Measurements from ENCODE around the gene PLPP3. TPM values are rescaled to one million over a fixed set of nuclear protein-coding genes. Genes with fewer than 3 reads are reported as not detected.

PLPP3 gene
- total RNA-seq, 1 experiment from 2014 or later = 26.7 TPM

DNA sequence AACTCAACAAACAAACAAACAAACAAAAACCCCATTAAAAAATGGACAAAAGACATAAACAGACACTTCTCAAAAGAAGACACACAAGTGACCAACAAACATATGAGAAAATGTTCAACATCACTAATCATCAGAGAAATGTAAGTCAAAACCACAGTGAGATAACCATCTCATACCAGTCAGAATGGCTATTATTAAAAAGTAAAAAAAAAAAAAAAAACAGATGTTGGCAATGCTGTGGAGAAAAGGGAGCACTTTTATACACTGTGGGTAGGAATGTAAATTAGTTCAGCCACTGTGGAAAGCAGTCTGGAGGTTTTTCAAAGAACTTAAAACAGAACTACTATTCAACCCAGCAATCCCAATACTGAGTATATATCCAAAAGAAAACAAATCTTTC is 94.7 kb downstream of the PLPP3 start:
- H2BK12ac ChIP-seq (ENCODE audit: insufficient read length, low read depth, low read length) = no peak overlapping the region
- H3K56ac ChIP-seq (ENCODE audit: insufficient read length, low read depth, low read length) = no peak overlapping the region
- Mint-ChIP-seq H3K4me3 (no peak overlapping the region), H3K36me3 (ENCODE audit: insufficient read depth in 1 of 3, low read depth in 3 of 3) (no peaks in the 10 kb centered on the region), H3K9me3 (no peaks in the 10 kb centered on the region), H3K4me1 (no peaks in the 10 kb centered on the region), H3K27me3 (ENCODE audit: low read depth) (peaks cover 3% of the 10 kb centered on the region), H3K27ac (no peak overlapping the region)
- H2AK5ac ChIP-seq (ENCODE audit: insufficient read length, low read length) = no peak overlapping the region
- H2BK15ac ChIP-seq (ENCODE audit: low read depth, low read length) = no peak overlapping the region
- H2BK20ac ChIP-seq (ENCODE audit: low read depth, low read length, poor library complexity, severe bottlenecking) = no peak overlapping the region
- H3K4ac ChIP-seq (ENCODE audit: low read depth, low read length) = no peak overlapping the region
- H4K5ac ChIP-seq (ENCODE audit: insufficient read length, low read depth, low read length) = no peak overlapping the region
- no peak for DNase-seq
- H3K18ac ChIP-seq (ENCODE audit: insufficient read length, low read depth, low read length) = no peak overlapping the region
- H4K20me1 ChIP-seq (ENCODE audit: control insufficient read depth, insufficient read depth, insufficient read length) = no peaks in the 10 kb centered on the region
- H3K79me1 ChIP-seq (ENCODE audit: insufficient read depth, low read depth, low read length, poor library complexity, severe bottlenecking) = no peaks in the 10 kb centered on the region
- H3K27ac ChIP-seq (ENCODE audit: insufficient read length, low read depth, low read length) = no peak overlapping the region
- no peak overlapping the region for H2BK5ac ChIP-seq (ENCODE audit: insufficient read length, low read length)
- no peaks in the 10 kb centered on the region for H3K79me2 ChIP-seq (ENCODE audit: insufficient read depth, low read length)
- no peak overlapping the region for H3K14ac ChIP-seq (ENCODE audit: insufficient read depth, low read length)
- no peaks in the 10 kb centered on the region for H3K4me1 ChIP-seq (ENCODE audit: insufficient read depth, low read length)
- no peak overlapping the region for H3K9ac ChIP-seq (ENCODE audit: extremely low read depth, insufficient read length, low read length)
- no peak overlapping the region for H4K8ac ChIP-seq (replicated peaks; ENCODE audit: insufficient read length, low read depth, low read length)
- TF ChIP-seq, protein P1, sequence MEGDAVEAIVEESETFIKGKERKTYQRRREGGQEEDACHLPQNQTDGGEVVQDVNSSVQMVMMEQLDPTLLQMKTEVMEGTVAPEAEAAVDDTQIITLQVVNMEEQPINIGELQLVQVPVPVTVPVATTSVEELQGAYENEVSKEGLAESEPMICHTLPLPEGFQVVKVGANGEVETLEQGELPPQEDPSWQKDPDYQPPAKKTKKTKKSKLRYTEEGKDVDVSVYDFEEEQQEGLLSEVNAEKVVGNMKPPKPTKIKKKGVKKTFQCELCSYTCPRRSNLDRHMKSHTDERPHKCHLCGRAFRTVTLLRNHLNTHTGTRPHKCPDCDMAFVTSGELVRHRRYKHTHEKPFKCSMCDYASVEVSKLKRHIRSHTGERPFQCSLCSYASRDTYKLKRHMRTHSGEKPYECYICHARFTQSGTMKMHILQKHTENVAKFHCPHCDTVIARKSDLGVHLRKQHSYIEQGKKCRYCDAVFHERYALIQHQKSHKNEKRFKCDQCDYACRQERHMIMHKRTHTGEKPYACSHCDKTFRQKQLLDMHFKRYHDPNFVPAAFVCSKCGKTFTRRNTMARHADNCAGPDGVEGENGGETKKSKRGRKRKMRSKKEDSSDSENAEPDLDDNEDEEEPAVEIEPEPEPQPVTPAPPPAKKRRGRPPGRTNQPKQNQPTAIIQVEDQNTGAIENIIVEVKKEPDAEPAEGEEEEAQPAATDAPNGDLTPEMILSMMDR (conservative IDR thresholded peaks at IDR 0.05) = no peak
- H3K9me3 ChIP-seq (ENCODE audit: control insufficient read depth, low read depth, low read length) = no peaks in the 10 kb centered on the region
- H4K91ac ChIP-seq (ENCODE audit: insufficient read length, low read depth, low read length) = no peak overlapping the region
- no peak overlapping the region for H2AFZ ChIP-seq (ENCODE audit: low read length)
- H2BK120ac ChIP-seq (ENCODE audit: low read depth, low read length, poor library complexity, severe bottlenecking) = no peak overlapping the region
- H3K23ac ChIP-seq (ENCODE audit: insufficient read length, low read depth, low read length) = no peak overlapping the region
- no peaks in the 10 kb centered on the region for H3K27me3 ChIP-seq (ENCODE audit: insufficient read depth, low read length)
- no peaks in the 10 kb centered on the region for H3K23me2 ChIP-seq (ENCODE audit: insufficient read length, low read depth, low read length, poor library complexity, severe bottlenecking)
- H3T11ph ChIP-seq (ENCODE audit: low read length) = no peak overlapping the region
- no peak overlapping the region for H3K4me2 ChIP-seq (ENCODE audit: insufficient read depth, insufficient read length, low read length)

Measured in H9 (cell line).